AG09309 (cell line): Measurements from ENCODE around the gene TDRD6.

Experiments used
- DNase-seq: peaks from one replicate; pipeline ENCODE4 v3.0.0-alpha.2; 2010; ENCODE audit warnings: low read depth
- H3K4me3 ChIP-seq: 2 replicates; pipeline ENCODE4 v1.5.1; 2011; ENCODE audit warnings: mild to moderate bottlenecking, low read depth, low read length, moderate library complexity; ENCODE audit not compliant: control insufficient read depth
- TF ChIP-seq, protein P1 (sequence below): IDR thresholded peaks from 2 replicates; pipeline ENCODE4 v1.5.1; 2011; ENCODE audit warnings: mild to moderate bottlenecking, low read depth, low read length, inconsistent platforms; ENCODE audit not compliant: insufficient read depth, control insufficient read depth; ENCODE audit errors: missing control alignments

Gene TDRD6

DNA sequence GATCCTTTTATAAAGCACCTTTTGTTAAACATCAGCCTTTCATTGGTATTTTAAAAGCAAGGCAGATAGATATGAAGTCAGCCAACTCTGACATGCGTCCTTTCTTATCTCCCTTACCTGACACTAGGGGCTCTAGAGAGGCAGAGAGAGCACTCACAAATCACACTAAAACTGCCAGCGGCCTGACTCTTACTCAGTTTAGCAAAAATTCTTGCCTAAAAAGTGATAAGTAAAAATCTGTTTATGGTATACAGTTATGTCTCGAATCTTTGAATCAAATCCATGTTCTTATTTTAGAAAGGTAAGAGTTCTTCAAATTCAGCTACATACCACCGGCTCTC, 10.4 kb upstream of the TDRD6 start:
- TF ChIP-seq, protein P1, sequence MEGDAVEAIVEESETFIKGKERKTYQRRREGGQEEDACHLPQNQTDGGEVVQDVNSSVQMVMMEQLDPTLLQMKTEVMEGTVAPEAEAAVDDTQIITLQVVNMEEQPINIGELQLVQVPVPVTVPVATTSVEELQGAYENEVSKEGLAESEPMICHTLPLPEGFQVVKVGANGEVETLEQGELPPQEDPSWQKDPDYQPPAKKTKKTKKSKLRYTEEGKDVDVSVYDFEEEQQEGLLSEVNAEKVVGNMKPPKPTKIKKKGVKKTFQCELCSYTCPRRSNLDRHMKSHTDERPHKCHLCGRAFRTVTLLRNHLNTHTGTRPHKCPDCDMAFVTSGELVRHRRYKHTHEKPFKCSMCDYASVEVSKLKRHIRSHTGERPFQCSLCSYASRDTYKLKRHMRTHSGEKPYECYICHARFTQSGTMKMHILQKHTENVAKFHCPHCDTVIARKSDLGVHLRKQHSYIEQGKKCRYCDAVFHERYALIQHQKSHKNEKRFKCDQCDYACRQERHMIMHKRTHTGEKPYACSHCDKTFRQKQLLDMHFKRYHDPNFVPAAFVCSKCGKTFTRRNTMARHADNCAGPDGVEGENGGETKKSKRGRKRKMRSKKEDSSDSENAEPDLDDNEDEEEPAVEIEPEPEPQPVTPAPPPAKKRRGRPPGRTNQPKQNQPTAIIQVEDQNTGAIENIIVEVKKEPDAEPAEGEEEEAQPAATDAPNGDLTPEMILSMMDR, result peak; percentile 6
- DNase-seq, result no peak
- H3K4me3 ChIP-seq, result no peak overlapping the region

DNA sequence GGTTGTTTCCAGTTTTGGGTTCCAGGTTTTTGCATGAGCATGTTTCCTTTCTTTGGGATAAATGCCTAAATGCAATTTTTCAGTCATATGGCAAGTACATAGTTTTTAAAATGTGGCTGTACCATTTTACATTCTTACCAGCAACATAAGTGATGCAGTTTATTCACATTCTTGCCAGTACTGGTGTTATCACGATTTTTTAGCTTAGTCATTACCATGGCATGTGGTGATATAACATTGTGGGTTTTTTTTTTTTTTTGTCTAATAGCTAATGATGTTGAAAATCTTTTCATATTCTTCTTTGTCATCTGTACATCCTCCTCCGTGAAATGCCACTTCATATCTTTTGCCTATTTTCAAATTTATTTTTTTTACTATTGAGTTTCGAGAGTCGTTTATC, 2.9 kb upstream of the TDRD6 start:
- no peak overlapping the region for H3K4me3 ChIP-seq
- DNase-seq, result no peak
- TF ChIP-seq, protein P1, result no peak

DNA sequence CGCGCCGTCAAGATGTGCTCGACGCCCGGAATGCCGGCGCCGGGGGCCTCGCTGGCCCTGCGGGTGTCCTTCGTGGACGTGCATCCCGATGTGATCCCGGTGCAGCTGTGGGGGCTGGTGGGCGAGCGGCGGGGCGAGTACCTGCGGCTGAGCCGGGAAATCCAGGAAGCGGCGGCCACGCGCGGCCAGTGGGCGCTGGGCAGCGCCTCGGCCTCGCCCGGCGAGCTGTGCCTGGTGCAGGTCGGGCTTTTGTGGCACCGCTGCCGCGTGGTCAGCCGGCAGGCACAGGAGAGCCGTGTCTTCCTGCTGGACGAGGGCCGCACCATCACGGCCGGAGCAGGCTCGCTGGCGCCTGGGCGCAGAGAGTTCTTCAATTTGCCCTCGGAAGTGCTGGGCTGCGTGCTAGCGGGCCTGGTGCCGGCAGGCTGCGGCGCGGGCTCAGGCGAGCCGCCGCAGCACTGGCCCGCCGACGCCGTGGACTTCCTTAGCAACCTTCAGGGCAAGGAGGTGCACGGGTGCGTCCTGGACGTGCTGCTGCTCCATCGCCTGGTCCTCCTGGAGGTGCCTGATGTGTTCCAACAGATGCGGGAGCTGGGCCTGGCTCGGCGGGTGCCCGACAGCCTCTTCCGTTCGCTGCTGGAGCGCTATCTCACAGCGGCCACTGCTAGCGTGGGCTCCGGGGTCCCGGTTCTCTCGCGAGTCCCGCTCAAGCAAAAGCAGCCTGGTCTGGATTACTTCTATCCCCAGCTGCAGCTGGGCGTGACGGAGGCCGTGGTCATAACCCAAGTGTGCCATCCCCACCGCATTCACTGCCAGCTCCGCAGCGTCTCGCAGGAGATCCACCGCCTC, 656 bp downstream of the TDRD6 start:
- TF ChIP-seq, protein P1, result no peak

DNA sequence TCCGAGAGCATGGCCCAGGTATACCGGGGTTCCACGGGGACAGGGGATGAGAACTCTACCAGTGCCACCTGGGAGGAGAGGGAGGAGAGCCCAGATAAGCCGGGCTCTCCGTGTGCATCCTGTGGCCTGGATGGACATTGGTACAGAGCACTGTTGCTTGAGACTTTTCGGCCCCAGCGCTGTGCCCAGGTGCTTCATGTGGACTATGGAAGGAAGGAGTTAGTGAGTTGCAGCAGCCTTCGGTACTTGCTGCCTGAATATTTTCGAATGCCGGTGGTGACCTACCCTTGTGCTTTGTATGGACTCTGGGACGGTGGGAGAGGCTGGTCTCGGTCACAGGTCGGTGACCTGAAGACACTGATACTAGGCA, 1.3 kb downstream of the TDRD6 start:
- no peak for DNase-seq
- TF ChIP-seq, protein P1, result no peak
- no peak overlapping the region for H3K4me3 ChIP-seq

More for the DNA sequence above, 656 bp downstream of the TDRD6 start:
- DNase-seq, result no peak
- no peak overlapping the region for H3K4me3 ChIP-seq

DNA sequence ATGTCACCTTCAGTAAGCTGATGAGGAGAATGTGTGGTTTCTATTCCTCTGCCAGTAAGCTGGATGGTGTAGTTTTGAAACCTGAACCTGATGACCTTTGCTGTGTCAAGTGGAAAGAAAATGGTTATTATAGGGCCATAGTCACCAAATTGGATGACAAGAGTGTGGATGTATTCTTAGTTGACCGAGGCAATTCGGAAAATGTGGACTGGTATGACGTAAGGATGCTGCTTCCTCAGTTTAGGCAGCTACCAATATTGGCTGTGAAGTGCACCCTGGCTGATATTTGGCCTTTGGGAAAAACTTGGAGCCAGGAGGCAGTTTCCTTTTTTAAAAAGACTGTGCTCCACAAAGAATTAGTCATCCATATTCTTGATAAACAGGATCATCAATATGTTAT, 2.0 kb downstream of the TDRD6 start:
- no peak for DNase-seq
- no peak overlapping the region for H3K4me3 ChIP-seq
- TF ChIP-seq, protein P1, result no peak

DNA sequence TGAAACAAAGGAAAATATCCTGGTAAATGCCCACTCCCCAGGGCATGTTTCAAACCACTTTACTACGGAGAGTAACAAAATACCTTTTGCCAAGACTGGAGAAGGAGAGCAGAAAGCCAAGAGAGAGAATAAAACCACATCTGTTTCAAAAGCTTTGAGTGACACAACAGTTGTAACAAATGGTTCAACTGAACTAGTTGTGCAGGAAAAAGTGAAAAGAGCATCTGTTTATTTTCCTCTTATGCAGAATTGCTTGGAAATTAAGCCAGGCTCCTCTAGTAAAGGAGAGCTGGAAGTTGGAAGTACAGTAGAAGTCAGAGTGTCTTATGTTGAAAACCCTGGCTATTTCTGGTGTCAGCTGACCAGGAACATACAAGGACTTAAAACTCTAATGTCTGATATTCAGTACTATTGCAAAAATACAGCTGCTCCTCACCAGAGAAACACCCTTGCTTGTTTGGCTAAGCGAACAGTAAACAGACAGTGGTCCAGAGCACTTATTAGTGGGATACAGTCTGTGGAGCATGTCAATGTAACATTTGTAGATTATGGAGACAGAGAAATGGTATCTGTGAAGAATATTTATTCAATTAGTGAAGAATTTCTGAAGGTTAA, 2.6 kb downstream of the TDRD6 start:
- TF ChIP-seq, protein P1, result no peak
- H3K4me3 ChIP-seq, result no peak overlapping the region
- no peak for DNase-seq
